ENCODE measurements around the gene KATNIP.

Gene KATNIP

GRCh38 chr16:27517664-27518063 lies 32.3 kb upstream of the KATNIP start:
- H3K9me3 ChIP-seq (ENCODE audit: control insufficient read depth, insufficient read depth, low read length): no peaks in the 10 kb centered on the region
- H3K4me1 ChIP-seq (ENCODE audit: control insufficient read depth, insufficient read depth, low read length): no peaks in the 10 kb centered on the region
- no peak overlapping the region for H3K4me3 ChIP-seq (ENCODE audit: low read depth, low read length)
- no peaks in the 10 kb centered on the region for H3K27me3 ChIP-seq (ENCODE audit: control insufficient read depth, insufficient read depth, low read length)
- no peak overlapping the region for H3K27ac ChIP-seq (ENCODE audit: low read depth, low read length)
- H3K9ac ChIP-seq (ENCODE audit: low read depth, low read length): no peak overlapping the region
- peaks cover 59% of the 10 kb centered on the region for H3K36me3 ChIP-seq (ENCODE audit: control insufficient read depth, insufficient read depth, low read length)

- H3K36me3 ChIP-seq (ENCODE audit: control insufficient read depth, insufficient read depth, low read length): peaks cover 59% of the 10 kb centered on the region
- H3K9me3 ChIP-seq (ENCODE audit: control insufficient read depth, insufficient read depth, low read length): no peaks in the 10 kb centered on the region
- no peak overlapping the region for H3K27ac ChIP-seq (ENCODE audit: low read depth, low read length)
- H3K4me3 ChIP-seq (ENCODE audit: low read depth, low read length): no peak overlapping the region
- H3K9ac ChIP-seq (ENCODE audit: low read depth, low read length): no peak overlapping the region
- no peaks in the 10 kb centered on the region for H3K27me3 ChIP-seq (ENCODE audit: control insufficient read depth, insufficient read depth, low read length)
- H3K4me1 ChIP-seq (ENCODE audit: control insufficient read depth, insufficient read depth, low read length): no peaks in the 10 kb centered on the region
Measured at GRCh38 chr16:27518226-27518625, 31.7 kb upstream of the KATNIP start.

- Histone ChIP-seq H3K4me1 (ENCODE audit: control insufficient read depth, insufficient read depth, low read length) (no peaks in the 10 kb centered on the region), H3K4me3 (ENCODE audit: low read depth, low read length) (no peak overlapping the region), H3K27ac (ENCODE audit: low read depth, low read length) (no peak overlapping the region), H3K27me3 (ENCODE audit: control insufficient read depth, insufficient read depth, low read length) (no peaks in the 10 kb centered on the region), H3K9ac (ENCODE audit: low read depth, low read length) (no peak overlapping the region), H3K9me3 (ENCODE audit: control insufficient read depth, insufficient read depth, low read length) (no peaks in the 10 kb centered on the region), H3K36me3 (ENCODE audit: control insufficient read depth, insufficient read depth, low read length) (peaks cover 76% of the 10 kb centered on the region)
Measured at GRCh38 chr16:27520982-27521673, 28.8 kb upstream of the KATNIP start.

GRCh38 chr16:27522173-27522707 lies 27.7 kb upstream of the KATNIP start:
- H3K4me1 ChIP-seq (ENCODE audit: control insufficient read depth, insufficient read depth, low read length): no peaks in the 10 kb centered on the region
- H3K36me3 ChIP-seq (ENCODE audit: control insufficient read depth, insufficient read depth, low read length): peaks cover 84% of the 10 kb centered on the region
- H3K27ac ChIP-seq (ENCODE audit: low read depth, low read length): no peak overlapping the region
- H3K9me3 ChIP-seq (ENCODE audit: control insufficient read depth, insufficient read depth, low read length): no peaks in the 10 kb centered on the region
- no peak overlapping the region for H3K4me3 ChIP-seq (ENCODE audit: low read depth, low read length)
- no peaks in the 10 kb centered on the region for H3K27me3 ChIP-seq (ENCODE audit: control insufficient read depth, insufficient read depth, low read length)
- H3K9ac ChIP-seq (ENCODE audit: low read depth, low read length): no peak overlapping the region

- H3K36me3 ChIP-seq (ENCODE audit: control insufficient read depth, insufficient read depth, low read length): peaks cover 95% of the 10 kb centered on the region
- no peak overlapping the region for H3K27ac ChIP-seq (ENCODE audit: low read depth, low read length)
- no peak overlapping the region for H3K9ac ChIP-seq (ENCODE audit: low read depth, low read length)
- no peaks in the 10 kb centered on the region for H3K4me1 ChIP-seq (ENCODE audit: control insufficient read depth, insufficient read depth, low read length)
- H3K9me3 ChIP-seq (ENCODE audit: control insufficient read depth, insufficient read depth, low read length): no peaks in the 10 kb centered on the region
- no peak overlapping the region for H3K4me3 ChIP-seq (ENCODE audit: low read depth, low read length)
- no peaks in the 10 kb centered on the region for H3K27me3 ChIP-seq (ENCODE audit: control insufficient read depth, insufficient read depth, low read length)
Measured at GRCh38 chr16:27526180-27526579, 23.8 kb upstream of the KATNIP start.

- Histone ChIP-seq H3K9me3 (ENCODE audit: control insufficient read depth, insufficient read depth, low read length) (no peaks in the 10 kb centered on the region), H3K9ac (ENCODE audit: low read depth, low read length) (no peak overlapping the region), H3K27ac (ENCODE audit: low read depth, low read length) (no peak overlapping the region), H3K4me1 (ENCODE audit: control insufficient read depth, insufficient read depth, low read length) (no peaks in the 10 kb centered on the region), H3K27me3 (ENCODE audit: control insufficient read depth, insufficient read depth, low read length) (no peaks in the 10 kb centered on the region), H3K36me3 (ENCODE audit: control insufficient read depth, insufficient read depth, low read length) (peaks cover 98% of the 10 kb centered on the region), H3K4me3 (ENCODE audit: low read depth, low read length) (no peak overlapping the region)
Measured at GRCh38 chr16:27528294-27528693, 21.6 kb upstream of the KATNIP start.

GRCh38 chr16:27529962-27530361 lies 20.0 kb upstream of the KATNIP start:
- no peaks in the 10 kb centered on the region for H3K9me3 ChIP-seq (ENCODE audit: control insufficient read depth, insufficient read depth, low read length)
- H3K27me3 ChIP-seq (ENCODE audit: control insufficient read depth, insufficient read depth, low read length): no peaks in the 10 kb centered on the region
- H3K9ac ChIP-seq (ENCODE audit: low read depth, low read length): no peak overlapping the region
- H3K4me1 ChIP-seq (ENCODE audit: control insufficient read depth, insufficient read depth, low read length): no peaks in the 10 kb centered on the region
- H3K36me3 ChIP-seq (ENCODE audit: control insufficient read depth, insufficient read depth, low read length): peaks cover 97% of the 10 kb centered on the region
- no peak overlapping the region for H3K27ac ChIP-seq (ENCODE audit: low read depth, low read length)
- no peak overlapping the region for H3K4me3 ChIP-seq (ENCODE audit: low read depth, low read length)

GRCh38 chr16:27531186-27531585 lies 18.8 kb upstream of the KATNIP start:
- no peaks in the 10 kb centered on the region for H3K4me1 ChIP-seq (ENCODE audit: control insufficient read depth, insufficient read depth, low read length)
- no peak overlapping the region for H3K27ac ChIP-seq (ENCODE audit: low read depth, low read length)
- H3K9me3 ChIP-seq (ENCODE audit: control insufficient read depth, insufficient read depth, low read length): no peaks in the 10 kb centered on the region
- no peak overlapping the region for H3K9ac ChIP-seq (ENCODE audit: low read depth, low read length)
- no peaks in the 10 kb centered on the region for H3K27me3 ChIP-seq (ENCODE audit: control insufficient read depth, insufficient read depth, low read length)
- no peak overlapping the region for H3K4me3 ChIP-seq (ENCODE audit: low read depth, low read length)
- peaks cover 97% of the 10 kb centered on the region for H3K36me3 ChIP-seq (ENCODE audit: control insufficient read depth, insufficient read depth, low read length)

GRCh38 chr16:27531826-27532800 lies 17.8 kb upstream of the KATNIP start:
- Histone ChIP-seq H3K36me3 (ENCODE audit: control insufficient read depth, insufficient read depth, low read length) (peaks cover 97% of the 10 kb centered on the region), H3K27me3 (ENCODE audit: control insufficient read depth, insufficient read depth, low read length) (no peaks in the 10 kb centered on the region), H3K27ac (ENCODE audit: low read depth, low read length) (no peak overlapping the region), H3K4me3 (ENCODE audit: low read depth, low read length) (no peak overlapping the region), H3K4me1 (ENCODE audit: control insufficient read depth, insufficient read depth, low read length) (no peaks in the 10 kb centered on the region), H3K9ac (ENCODE audit: low read depth, low read length) (no peak overlapping the region), H3K9me3 (ENCODE audit: control insufficient read depth, insufficient read depth, low read length) (no peaks in the 10 kb centered on the region)

GRCh38 chr16:27534256-27534655 lies 15.7 kb upstream of the KATNIP start:
- no peak overlapping the region for H3K27ac ChIP-seq (ENCODE audit: low read depth, low read length)
- H3K4me1 ChIP-seq (ENCODE audit: control insufficient read depth, insufficient read depth, low read length): no peaks in the 10 kb centered on the region
- H3K9ac ChIP-seq (ENCODE audit: low read depth, low read length): no peak overlapping the region
- no peak overlapping the region for H3K4me3 ChIP-seq (ENCODE audit: low read depth, low read length)
- no peaks in the 10 kb centered on the region for H3K9me3 ChIP-seq (ENCODE audit: control insufficient read depth, insufficient read depth, low read length)
- H3K27me3 ChIP-seq (ENCODE audit: control insufficient read depth, insufficient read depth, low read length): no peaks in the 10 kb centered on the region
- peaks cover 97% of the 10 kb centered on the region for H3K36me3 ChIP-seq (ENCODE audit: control insufficient read depth, insufficient read depth, low read length)

- no peaks in the 10 kb centered on the region for H3K4me1 ChIP-seq (ENCODE audit: control insufficient read depth, insufficient read depth, low read length)
- no peak overlapping the region for H3K9ac ChIP-seq (ENCODE audit: low read depth, low read length)
- peaks cover 97% of the 10 kb centered on the region for H3K36me3 ChIP-seq (ENCODE audit: control insufficient read depth, insufficient read depth, low read length)
- H3K9me3 ChIP-seq (ENCODE audit: control insufficient read depth, insufficient read depth, low read length): no peaks in the 10 kb centered on the region
- no peak overlapping the region for H3K27ac ChIP-seq (ENCODE audit: low read depth, low read length)
- H3K4me3 ChIP-seq (ENCODE audit: low read depth, low read length): no peak overlapping the region
- H3K27me3 ChIP-seq (ENCODE audit: control insufficient read depth, insufficient read depth, low read length): no peaks in the 10 kb centered on the region
Measured at GRCh38 chr16:27538528-27538927, 11.4 kb upstream of the KATNIP start.

Measured in HUES48 (cell line).